HFF-Myc (cell line): ENCODE results near the gene THYN1.

Source experiments
- DNase-seq: peaks from one replicate; pipeline ENCODE4 v3.0.0-alpha.2; 2011; ENCODE audit warnings: low read depth; ENCODE audit errors: extremely low read depth
- H3K4me3 ChIP-seq: replicated peaks from 2 replicates; pipeline ENCODE4 v1.5.1; 2011; ENCODE audit warnings: low read depth, mild to moderate bottlenecking, control low read depth, low read length
- TF ChIP-seq, protein P1 (sequence below): IDR thresholded peaks from 2 replicates; pipeline ENCODE4 v1.5.1; 2012; ENCODE audit warnings: mild to moderate bottlenecking, low read depth, low read length, control low read depth; ENCODE audit errors: missing control alignments

THYN1 gene

GRCh38 chr11:134246678-134247077 lies 6.5 kb downstream of the THYN1 start:
- TF ChIP-seq, protein P1, sequence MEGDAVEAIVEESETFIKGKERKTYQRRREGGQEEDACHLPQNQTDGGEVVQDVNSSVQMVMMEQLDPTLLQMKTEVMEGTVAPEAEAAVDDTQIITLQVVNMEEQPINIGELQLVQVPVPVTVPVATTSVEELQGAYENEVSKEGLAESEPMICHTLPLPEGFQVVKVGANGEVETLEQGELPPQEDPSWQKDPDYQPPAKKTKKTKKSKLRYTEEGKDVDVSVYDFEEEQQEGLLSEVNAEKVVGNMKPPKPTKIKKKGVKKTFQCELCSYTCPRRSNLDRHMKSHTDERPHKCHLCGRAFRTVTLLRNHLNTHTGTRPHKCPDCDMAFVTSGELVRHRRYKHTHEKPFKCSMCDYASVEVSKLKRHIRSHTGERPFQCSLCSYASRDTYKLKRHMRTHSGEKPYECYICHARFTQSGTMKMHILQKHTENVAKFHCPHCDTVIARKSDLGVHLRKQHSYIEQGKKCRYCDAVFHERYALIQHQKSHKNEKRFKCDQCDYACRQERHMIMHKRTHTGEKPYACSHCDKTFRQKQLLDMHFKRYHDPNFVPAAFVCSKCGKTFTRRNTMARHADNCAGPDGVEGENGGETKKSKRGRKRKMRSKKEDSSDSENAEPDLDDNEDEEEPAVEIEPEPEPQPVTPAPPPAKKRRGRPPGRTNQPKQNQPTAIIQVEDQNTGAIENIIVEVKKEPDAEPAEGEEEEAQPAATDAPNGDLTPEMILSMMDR = no peak
- H3K4me3 ChIP-seq = no peak overlapping the region
- no peak for DNase-seq

GRCh38 chr11:134246100-134246499 lies 7.1 kb downstream of the THYN1 start:
- no peak for DNase-seq
- H3K4me3 ChIP-seq = no peak overlapping the region
- TF ChIP-seq, protein P1 = no peak

- no peak for DNase-seq
- H3K4me3 ChIP-seq = no peak overlapping the region
- TF ChIP-seq, protein P1 = no peak
Measured at GRCh38 chr11:134245434-134245833, 7.7 kb downstream of the THYN1 start.

DNA sequence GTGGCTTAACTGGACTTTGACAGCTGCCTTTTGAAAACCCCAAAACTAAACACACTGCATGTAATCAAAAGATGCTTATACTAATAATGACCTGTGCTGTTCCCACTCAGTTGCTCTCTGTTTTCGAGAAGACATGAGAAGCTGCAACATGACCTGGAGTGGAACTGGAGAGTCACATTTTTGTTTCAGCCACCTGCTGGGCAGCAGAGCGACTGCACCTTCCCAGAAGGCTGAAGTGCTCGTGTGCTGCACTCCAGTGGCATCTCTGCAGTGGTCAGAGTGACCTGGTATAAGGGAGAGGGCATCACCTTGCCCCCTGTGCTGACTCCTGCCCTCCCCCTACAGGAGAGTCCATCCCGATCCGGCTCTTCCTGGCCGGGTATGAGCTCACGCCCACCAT lies 8.6 kb downstream of the THYN1 start:
- no peak for DNase-seq
- TF ChIP-seq, protein P1 = peak; percentile 48

DNA sequence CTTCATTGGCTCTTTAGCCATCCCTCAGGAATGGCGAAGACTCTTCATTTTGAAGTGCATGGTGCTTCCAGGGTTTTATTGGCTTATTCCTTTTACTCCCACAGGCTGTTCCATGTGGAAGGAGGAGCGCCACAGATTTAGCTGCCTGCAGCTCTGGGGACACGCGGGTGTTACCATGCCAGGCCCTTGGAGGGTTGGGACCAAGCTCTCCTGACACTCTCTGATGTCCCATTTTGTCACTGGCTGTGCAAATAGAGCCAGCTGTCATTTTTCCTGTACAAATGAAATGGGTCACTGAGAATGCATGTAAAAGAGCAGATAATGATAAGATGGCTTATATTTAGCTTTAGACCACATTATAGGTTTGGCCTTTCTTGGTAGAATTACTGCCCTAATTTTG lies 9.2 kb downstream of the THYN1 start:
- no peak for DNase-seq
- no peak overlapping the region for H3K4me3 ChIP-seq
- TF ChIP-seq, protein P1 = no peak

More for the DNA sequence above, 8.6 kb downstream of the THYN1 start:
- no peak overlapping the region for H3K4me3 ChIP-seq

GRCh38 chr11:134242376-134242775 lies 10.8 kb downstream of the THYN1 start:
- DNase-seq = no peak
- TF ChIP-seq, protein P1 = no peak
- H3K4me3 ChIP-seq = no peak overlapping the region

DNA sequence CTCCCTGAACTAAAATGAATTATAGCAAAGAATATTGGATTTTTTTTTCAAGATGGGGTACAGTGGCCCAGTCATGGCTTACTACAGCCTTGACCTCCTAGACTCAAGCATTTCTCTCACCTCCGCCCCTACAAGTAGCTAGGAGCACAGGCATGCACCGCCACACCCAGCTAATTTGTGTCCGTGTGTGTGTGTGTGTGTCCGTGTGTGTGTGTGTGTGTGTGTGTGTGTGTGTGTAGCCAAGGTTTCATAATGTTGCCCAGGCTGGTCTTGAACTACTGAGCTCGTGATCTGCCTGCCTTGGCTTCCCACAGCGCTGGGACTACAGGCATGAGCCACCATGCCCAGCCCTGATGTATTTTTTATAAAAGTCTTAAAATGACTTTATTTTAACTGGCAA lies 12.6 kb downstream of the THYN1 start:
- TF ChIP-seq, protein P1 = no peak
- no peak for DNase-seq
- H3K4me3 ChIP-seq = no peak overlapping the region
